ENCODE results near the gene SSBP4.
"Not testable (repeated sequence)": the region's sequence is repeated elsewhere in the genome, so short reads cannot be mapped to it uniquely, and the experiment has no call there.

Gene SSBP4

DNA sequence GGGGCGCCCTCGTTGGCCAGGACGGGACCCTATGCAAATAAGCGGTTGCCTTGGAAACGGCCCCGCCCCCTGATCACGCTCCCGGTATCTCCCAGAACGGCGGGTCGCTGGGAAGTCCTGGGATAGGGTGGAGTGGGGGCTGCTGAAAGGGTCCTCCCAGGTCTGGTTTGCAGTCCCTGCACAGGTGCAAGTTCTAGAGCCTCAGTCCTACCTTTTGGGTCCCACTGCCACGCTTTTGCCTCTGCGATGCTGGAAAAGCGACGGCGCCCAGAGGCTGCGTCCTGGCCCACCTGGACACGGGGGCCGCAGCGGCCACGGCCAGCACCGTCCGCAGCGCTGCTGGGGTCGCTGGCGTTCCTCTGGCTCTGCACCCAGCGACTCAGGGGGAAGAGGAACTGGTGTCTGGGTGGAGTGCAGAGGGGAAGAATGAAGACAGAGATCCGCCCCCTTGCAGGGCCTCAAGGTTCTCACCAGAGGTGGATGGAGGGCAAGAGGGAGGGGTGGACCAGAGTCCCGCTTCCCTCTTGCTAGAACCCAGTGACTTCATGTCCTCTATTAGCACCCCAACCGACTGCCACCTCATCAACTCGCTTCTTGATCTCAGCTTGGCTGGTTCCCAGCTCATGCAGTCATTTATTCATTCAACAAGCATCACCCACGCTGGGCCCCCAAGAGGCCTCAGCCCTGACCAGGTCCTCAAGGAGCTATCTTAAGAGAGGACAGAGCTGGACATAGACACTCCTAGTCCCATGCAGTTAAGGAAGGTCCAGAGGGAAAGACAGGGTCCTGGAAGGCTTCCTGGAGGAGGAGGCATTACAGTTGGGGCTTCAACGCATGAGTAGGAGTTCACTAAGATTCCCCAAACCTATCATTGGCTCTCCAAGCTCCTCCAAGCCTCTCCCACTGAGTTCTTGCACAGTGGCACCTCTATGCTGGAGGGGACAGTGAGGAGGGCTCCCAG, 21.7 kb upstream of the SSBP4 start, which contains the start of gene LRRC25:
TSS of gene LRRC25 (minus strand) at position 381 of the 961 bp plus-strand sequence. CDS start 659 bp downstream, outside the sequence.
- no peak within 1 kb of the TSS for H3K27ac ChIP-seq
- TF ChIP-seq, protein P1, sequence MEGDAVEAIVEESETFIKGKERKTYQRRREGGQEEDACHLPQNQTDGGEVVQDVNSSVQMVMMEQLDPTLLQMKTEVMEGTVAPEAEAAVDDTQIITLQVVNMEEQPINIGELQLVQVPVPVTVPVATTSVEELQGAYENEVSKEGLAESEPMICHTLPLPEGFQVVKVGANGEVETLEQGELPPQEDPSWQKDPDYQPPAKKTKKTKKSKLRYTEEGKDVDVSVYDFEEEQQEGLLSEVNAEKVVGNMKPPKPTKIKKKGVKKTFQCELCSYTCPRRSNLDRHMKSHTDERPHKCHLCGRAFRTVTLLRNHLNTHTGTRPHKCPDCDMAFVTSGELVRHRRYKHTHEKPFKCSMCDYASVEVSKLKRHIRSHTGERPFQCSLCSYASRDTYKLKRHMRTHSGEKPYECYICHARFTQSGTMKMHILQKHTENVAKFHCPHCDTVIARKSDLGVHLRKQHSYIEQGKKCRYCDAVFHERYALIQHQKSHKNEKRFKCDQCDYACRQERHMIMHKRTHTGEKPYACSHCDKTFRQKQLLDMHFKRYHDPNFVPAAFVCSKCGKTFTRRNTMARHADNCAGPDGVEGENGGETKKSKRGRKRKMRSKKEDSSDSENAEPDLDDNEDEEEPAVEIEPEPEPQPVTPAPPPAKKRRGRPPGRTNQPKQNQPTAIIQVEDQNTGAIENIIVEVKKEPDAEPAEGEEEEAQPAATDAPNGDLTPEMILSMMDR (IDR thresholded peaks at IDR 0.05) = no peak
- TF ChIP-seq ZFX (IDR thresholded peaks at IDR 0.05; ENCODE audit: borderline replicate concordance) = no peak

- no peak overlapping the region for H3K27ac ChIP-seq
- TF ChIP-seq, protein P1 (IDR thresholded peaks at IDR 0.05) = no peak
- TF ChIP-seq ZFX (IDR thresholded peaks at IDR 0.05; ENCODE audit: borderline replicate concordance) = no peak
Measured at GRCh38 chr19:18399008-18399407, 20.2 kb upstream of the SSBP4 start.

- H3K27ac ChIP-seq = no peak overlapping the region
- TF ChIP-seq, protein P1 (IDR thresholded peaks at IDR 0.05) = peak; percentile 27
- TF ChIP-seq ZFX (IDR thresholded peaks at IDR 0.05; ENCODE audit: borderline replicate concordance) = no peak
Measured at GRCh38 chr19:18401580-18402112, 17.6 kb upstream of the SSBP4 start.

GRCh38 chr19:18402455-18403248, 16.5 kb upstream of the SSBP4 start:
- H3K27ac ChIP-seq = not testable (repeated sequence)

GRCh38 chr19:18405754-18406153, 13.4 kb upstream of the SSBP4 start:
- not testable (repeated sequence) for H3K27ac ChIP-seq

DNA sequence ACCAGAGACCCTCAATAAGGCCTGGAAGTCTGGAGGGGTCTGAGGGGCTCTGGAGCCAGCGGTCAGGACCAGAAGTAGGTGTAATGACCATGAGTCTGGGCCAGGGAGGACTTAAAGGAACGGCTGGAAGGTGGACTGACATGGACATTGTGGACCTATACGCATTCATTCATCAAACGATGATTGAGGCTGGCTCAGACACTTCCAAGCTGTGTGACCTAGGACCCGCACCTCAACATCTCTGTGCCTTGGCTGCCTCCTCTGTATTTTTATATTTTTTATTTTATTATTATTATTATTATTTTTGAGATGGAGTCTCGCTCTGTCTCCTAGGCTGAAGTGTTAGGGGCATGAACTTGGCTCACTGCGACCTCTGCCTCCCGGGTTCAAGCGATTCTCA, 12.4 kb upstream of the SSBP4 start:
- H3K27ac ChIP-seq = no peak overlapping the region
- TF ChIP-seq, protein P1 (IDR thresholded peaks at IDR 0.05) = no peak
- TF ChIP-seq ZFX (IDR thresholded peaks at IDR 0.05; ENCODE audit: borderline replicate concordance) = no peak

DNA sequence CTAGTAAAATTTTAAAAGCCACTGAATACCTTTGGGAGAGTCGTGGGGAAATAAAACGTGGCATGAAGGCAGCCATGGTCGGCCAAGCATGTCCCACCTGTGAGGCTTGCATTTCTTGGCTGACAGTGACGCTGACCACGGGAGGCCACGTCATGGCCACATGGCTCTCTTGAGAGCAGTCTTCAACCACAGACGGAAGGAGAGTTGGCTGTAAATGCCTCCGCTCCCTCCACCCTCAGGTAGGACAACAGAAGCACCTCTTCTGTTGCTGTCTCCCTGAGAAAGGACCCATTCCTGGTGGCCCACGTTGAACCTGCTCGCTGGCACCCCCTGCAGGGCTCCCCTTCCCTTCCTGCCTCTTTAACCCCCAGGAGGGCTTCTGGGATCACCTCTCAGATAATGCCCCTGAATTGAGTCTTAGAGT, 11.1 kb upstream of the SSBP4 start:
- no peak overlapping the region for H3K27ac ChIP-seq
- no peak for TF ChIP-seq ZFX (IDR thresholded peaks at IDR 0.05; ENCODE audit: borderline replicate concordance)
- TF ChIP-seq, protein P1 (IDR thresholded peaks at IDR 0.05) = peak; percentile 72
